H54 (cell line): ENCODE results near the gene UBXN4.

Source experiments
- DNase-seq: peaks from one replicate; pipeline ENCODE4 v3.0.0; 2011; ENCODE audit warnings: low spot score, mixed read lengths; ENCODE audit not compliant: insufficient read length
- FAIRE-seq: peaks from 3 replicates; lab custom pipeline; 2011; peaks lifted over from hg19 to GRCh38; lab: Jason Lieb, UNC
- POLR2A ChIP-seq: IDR thresholded peaks from 2 replicates; pipeline ENCODE4 v1.6.1; 2011; ENCODE audit warnings: low read depth, mild to moderate bottlenecking, low read length

UBXN4 gene

DNA sequence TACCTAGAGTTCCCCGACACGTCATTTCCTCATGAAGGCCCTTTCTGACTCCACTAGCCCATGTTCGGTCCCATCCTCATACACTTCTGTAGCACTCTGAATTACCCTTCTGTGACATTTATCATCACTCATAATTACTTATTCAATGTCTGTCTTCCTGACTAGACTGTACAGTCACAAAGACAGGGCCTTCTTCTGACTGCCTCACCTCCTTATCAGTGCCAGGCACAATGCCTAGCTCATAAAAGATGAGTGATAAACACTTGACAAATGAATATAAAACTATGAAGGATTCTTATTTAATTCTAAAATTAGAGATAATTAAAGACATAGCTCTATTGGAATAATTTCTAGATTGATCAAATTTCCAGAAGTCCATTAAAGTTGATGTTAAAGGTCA lies 1.4 kb upstream of the UBXN4 start:
- FAIRE-seq (no peak), DNase-seq (no peak)
- TF ChIP-seq POLR2A: no peak

DNA sequence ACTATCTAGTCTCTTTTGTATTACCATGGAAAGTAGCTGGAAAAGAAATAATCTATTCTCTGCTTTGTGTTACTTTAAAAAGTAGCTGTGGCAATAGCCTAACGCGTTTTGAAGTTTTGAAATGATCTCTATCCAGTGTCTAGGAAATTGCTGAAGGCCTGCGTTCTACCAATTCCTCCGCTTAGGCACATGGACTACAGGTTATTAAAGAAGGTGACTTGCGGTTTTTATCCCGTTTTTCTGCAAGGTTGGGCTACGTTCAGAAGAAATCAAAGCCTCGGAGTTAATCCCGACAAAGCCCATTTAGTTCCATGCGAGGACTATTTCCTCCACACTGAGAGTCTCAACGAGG lies 636 bp upstream of the UBXN4 start:
- FAIRE-seq: no peak
- no peak for TF ChIP-seq POLR2A
- DNase-seq: no peak

DNA sequence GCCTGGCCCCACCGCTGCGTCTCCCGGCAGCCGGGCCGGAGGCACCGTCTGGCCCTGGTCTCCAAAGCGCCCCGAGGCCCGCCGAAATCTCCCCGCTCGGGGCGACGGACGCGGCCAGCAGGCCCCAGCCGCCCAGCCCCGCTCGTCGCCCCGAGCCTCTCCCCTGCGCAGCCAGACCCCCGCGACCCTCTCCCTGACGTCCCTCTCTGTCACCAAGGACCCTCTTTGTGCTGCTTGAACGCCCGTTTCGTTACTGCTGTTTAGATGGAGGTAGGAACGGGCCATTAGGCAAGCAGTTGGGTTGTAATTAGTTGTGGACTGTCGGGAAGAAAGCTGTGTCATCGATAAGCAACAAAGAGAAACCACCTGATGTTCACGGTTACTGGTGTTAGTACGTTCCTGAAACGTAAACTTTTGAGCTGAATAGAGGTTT lies 686 bp downstream of the UBXN4 start:
- FAIRE-seq (no peak), DNase-seq (no peak)
- TF ChIP-seq POLR2A: no peak

DNA sequence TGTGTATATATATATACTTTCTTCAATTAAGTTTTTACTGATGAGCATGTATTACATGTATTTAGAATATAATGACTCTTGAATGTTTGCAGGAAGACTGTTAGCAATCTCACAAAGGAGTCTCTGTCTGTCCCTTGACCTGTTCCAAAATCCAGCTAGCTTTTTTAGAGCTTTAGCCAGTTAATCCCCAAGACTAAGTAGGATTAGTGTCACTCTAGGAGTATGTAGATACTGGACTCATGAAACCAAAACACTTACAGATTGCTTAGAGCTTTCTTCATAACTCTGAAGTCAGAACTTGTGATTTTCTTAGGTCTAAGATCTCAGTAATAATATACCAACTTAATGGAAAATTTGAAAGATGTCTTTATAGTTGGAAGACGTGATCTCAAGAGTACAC lies 2.2 kb downstream of the UBXN4 start:
- TF ChIP-seq POLR2A: no peak
- DNase-seq (no peak), FAIRE-seq (no peak)

DNA sequence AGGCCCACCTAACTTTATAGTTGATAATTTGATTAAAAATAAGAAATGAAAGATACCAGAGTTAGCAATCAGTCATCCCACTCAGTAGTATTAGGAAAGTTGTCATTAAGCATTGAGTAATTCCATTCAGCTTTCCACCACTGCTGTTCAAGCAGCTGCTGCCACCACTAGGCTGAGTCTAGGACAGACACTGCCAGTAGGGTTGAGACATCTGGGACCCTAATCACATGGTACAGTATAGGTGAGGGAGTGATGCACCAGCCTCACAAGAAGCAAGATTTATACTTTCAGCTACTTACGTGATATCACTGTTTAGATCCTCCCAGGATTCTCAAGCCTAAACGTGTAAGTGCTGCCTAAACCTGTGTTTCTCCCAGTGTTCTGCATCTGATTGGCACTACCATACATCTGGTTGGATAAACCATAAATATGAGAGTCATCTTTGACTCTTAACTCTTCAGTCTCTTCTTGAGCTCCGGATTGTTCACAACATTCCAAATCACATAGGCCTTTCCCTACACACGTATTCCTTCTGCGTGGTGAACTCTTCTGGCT lies 3.2 kb downstream of the UBXN4 start:
- TF ChIP-seq POLR2A: no peak
- FAIRE-seq (peak; percentile 64), DNase-seq (no peak)

DNA sequence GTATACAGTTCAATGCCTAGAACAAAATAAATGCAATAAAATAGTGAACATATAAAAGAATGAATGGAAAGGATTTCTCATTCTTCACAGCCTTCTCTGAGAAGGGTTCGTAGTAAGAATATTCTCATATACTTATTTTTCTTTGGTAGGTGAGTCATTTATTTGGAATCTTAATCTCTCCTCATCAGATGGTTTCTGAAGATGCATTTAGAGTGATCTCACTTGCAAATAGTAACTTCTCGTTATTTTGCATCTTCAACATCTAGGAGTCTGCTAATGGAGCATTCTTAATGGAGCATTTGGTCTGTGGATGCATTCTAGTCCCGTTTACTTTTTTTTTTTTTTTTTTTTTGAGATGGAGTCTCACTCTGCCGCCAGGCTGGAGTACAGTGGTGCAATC lies 3.9 kb downstream of the UBXN4 start:
- FAIRE-seq (peak; percentile 50), DNase-seq (peak; percentile 43)
- no peak for TF ChIP-seq POLR2A

DNA sequence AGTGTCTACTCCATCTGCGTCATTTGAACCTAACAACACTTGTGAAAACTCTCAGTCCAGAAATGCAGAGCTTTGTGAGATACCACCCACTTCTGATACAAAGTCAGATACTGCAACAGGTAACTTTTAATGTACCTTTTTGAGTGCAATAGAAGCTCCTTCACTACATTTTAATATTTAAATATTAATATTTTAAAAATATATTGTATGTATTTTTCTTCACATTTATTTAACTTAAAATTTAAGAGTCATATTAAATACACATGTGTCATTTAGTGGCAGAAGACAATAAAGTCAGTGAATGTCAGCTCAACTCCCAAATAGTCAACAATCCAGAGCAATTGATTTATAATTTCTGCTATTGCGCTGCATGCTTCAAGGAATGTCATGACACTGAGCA lies 13.9 kb downstream of the UBXN4 start:
- DNase-seq (no peak), FAIRE-seq (no peak)
- TF ChIP-seq POLR2A: no peak

DNA sequence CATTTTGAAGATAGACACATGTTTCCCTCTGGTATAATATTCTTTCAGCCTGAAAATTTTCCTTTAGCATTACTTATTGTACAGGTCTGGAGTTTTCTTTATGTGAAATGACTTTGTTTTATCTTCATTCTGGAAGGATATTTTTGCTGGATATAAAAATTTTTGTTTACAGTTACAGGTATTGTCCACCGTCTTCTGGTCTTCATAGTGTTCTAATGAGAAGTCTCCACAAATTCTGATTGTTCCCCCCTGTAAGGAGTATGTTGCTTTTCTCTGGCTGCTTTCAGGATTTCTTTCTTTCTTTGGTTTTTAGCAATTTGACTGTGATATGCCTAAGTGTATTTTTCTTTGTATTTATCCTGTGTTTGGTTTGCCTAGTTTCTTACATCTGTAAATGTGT lies 15.0 kb downstream of the UBXN4 start:
- DNase-seq (no peak), FAIRE-seq (no peak)
- no peak for TF ChIP-seq POLR2A

DNA sequence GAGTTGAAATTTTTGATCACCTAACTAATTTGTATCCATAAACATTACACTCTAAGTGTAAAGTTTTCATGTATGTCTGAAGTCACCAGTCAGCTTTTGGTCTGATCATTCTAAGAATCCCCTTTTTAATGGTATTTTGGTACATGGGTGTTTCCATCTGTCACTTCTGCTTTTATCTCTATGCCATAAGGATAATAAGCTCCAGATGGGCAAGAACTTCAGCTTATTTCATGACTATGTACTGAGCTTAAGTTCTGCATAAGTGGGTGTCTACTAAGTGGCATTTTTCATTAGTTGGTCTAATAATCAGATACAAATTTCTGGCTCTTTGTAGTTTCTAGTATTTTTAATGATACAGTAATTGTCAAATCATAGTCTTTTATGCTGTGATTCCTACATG lies 20.4 kb downstream of the UBXN4 start:
- DNase-seq (no peak), FAIRE-seq (no peak)
- no peak for TF ChIP-seq POLR2A

DNA sequence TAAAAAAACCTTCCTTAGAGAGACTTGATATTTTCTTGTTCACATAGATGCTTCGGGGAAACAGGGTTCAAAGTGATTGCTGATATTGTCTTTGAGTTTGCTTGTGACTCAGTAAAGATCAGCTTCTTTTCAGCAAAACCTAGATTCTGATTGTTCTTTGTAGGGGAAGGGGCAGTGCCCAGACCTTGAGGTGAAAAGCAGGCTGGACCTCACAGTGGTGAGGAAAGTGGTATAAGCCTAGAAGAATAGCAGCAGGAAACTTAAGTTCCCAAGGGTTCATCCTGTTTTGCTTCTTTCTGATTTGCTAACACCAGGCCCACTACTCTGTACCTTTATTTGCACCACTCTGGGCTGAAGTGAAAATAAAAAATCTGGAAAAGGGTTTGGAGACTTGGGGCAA lies 20.9 kb downstream of the UBXN4 start:
- no peak for TF ChIP-seq POLR2A
- DNase-seq (no peak), FAIRE-seq (no peak)

DNA sequence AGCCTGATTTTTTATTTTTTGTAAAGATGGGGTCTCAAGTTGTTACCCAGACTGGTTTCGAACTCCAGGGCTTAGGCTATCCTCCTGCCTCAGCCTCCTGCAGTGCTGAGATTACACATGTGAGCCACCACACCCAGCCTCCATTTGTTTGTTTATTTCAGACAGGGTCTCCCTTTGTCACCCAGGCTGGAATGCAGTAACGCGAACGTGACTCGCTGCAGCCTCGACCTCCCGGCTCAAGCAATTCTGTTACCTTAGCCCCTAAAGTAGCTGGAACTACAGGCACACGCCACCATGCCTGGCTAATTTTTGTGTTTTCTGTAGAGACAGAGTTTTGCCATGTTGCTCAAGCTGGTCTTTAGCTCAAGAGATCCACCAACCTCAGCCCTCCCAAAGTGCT lies 27.2 kb downstream of the UBXN4 start:
- no peak for TF ChIP-seq POLR2A
- DNase-seq (no peak), FAIRE-seq (no peak)

DNA sequence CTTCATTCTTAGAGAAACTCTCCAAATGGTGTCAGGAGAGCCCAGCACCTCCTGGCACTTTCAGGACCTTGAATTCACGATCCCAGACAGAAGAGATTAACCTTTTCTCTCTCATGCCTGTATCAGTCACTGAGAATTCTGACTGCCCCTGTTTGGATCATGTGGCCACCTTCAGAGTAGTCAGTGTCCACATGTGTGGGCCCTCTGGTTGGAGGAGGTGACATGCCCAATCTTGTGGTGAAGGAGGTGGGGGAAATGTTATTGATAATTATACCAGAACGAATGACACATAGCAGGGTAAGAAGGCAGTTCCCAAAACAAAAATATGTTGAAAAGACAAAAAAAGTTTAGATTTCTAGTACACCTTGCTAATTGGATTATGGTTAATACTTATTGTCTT lies 31.7 kb downstream of the UBXN4 start:
- FAIRE-seq: peak; percentile 66
- DNase-seq: no peak
- no peak for TF ChIP-seq POLR2A

DNA sequence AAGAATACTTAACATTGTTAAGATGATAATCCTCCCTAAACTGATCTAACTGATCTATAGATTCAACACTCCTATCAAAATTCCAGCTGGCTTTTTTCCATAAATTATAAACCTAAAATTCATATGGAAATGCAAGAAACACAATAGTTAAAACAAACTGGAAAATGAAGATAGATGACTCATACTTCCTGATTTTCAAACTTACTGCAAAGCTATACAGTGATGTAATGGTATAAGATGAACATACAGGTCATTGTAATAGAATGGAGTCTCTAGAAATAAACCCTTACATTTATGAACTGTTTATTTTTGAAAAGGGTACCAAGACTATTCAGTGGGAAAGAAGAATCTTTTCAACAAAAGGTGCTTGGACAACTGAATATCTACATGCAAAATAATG lies 32.3 kb downstream of the UBXN4 start:
- DNase-seq: no peak
- FAIRE-seq: peak; percentile 87
- TF ChIP-seq POLR2A: no peak

DNA sequence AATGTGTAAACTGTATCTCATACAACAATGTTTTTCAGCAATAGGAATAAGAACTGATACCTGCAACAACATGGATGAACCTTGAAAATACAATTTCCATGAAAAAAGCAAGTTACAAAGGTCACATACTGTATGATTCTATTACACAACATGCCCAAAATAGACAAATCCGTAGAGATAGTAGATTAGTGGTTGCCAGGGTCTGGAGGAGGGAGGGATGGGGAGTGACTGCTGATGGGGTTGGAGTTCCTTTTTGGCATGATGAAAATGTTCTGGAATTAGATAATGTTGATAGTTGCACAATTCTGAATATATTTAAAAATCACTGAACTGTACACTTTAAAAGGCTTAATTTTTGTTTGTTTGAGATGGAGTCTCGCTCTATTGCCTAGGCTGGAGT lies 33.8 kb downstream of the UBXN4 start:
- TF ChIP-seq POLR2A: no peak
- FAIRE-seq (no peak), DNase-seq (no peak)

DNA sequence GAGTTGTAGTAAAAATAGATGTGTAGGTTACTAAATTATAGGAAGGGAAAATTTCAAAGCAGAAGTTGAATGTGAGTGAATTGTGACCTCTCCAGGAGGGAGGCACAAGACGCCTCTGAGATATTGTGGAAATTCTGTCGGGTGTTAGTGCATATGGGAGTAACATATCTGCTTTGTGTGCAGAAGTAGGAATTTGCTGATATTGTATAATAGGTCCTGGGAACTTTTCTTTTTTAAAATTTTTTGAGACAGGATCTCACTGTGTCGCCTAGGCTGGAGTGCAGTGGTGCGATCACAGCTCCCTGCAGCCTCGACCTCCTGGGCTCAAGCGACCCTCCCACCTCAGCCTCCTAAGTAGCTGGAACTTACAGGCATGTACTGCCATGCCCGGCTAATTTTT lies 34.7 kb downstream of the UBXN4 start:
- TF ChIP-seq POLR2A: no peak
- FAIRE-seq (no peak), DNase-seq (no peak)

DNA sequence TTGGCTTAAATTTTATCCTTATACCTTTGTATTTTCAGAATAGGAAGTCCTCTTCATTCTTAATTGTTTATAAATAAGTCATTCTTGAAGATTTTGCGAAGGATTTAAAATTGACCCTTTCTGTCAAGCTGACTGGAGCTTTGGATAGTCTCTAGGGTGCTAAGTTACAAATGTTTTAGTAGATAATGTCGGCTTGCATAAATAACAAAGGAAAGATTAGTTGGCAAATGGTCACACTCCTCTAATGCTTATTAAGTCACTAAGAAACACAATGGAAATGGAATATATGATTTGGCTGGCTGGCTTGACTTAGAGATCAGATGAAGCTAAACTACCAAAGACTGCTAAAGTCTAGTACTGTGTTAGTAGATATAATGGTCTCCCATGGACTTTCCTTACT lies 40.6 kb downstream of the UBXN4 start:
- TF ChIP-seq POLR2A: no peak
- FAIRE-seq (no peak), DNase-seq (no peak)
